ENCODE measurements around the gene ALMS1.

The ALMS1 gene

DNA sequence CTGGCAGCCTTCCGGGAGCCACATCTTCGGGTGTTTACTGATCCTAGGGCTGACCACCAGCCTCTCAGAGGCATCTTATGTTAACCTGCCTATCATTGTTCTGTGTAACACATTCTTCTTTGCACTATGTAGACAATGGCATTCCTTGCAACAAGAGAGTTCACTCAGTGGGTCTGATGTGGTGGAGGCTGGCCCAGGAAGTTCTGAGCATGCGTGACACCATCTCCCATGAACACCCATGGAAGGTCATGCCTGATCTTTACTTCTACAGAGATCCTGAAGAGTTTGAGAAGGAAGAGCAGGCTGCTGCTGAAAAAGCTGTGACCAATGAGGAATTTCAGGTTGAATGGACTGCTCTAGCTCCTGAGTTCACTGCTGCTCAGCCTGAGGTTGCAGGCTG is 15.3 kb upstream of the ALMS1 start:
- TF ChIP-seq, protein P1, sequence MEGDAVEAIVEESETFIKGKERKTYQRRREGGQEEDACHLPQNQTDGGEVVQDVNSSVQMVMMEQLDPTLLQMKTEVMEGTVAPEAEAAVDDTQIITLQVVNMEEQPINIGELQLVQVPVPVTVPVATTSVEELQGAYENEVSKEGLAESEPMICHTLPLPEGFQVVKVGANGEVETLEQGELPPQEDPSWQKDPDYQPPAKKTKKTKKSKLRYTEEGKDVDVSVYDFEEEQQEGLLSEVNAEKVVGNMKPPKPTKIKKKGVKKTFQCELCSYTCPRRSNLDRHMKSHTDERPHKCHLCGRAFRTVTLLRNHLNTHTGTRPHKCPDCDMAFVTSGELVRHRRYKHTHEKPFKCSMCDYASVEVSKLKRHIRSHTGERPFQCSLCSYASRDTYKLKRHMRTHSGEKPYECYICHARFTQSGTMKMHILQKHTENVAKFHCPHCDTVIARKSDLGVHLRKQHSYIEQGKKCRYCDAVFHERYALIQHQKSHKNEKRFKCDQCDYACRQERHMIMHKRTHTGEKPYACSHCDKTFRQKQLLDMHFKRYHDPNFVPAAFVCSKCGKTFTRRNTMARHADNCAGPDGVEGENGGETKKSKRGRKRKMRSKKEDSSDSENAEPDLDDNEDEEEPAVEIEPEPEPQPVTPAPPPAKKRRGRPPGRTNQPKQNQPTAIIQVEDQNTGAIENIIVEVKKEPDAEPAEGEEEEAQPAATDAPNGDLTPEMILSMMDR (IDR thresholded peaks at IDR 0.05; ENCODE audit: insufficient read depth, low read length, poor library complexity, severe bottlenecking), result no peak
- H3K27me3 ChIP-seq (replicated peaks; ENCODE audit: control insufficient read depth, insufficient read depth, low read length), result no peaks in the 10 kb centered on the region
- no peak for DNase-seq (ENCODE audit: extremely low read depth, insufficient read length)
- H3K36me3 ChIP-seq (ENCODE audit: control insufficient read depth, insufficient read depth, low read length), result no peaks in the 10 kb centered on the region
- no peak overlapping the region for H3K4me3 ChIP-seq (replicated peaks; ENCODE audit: low read depth, low read length)

DNA sequence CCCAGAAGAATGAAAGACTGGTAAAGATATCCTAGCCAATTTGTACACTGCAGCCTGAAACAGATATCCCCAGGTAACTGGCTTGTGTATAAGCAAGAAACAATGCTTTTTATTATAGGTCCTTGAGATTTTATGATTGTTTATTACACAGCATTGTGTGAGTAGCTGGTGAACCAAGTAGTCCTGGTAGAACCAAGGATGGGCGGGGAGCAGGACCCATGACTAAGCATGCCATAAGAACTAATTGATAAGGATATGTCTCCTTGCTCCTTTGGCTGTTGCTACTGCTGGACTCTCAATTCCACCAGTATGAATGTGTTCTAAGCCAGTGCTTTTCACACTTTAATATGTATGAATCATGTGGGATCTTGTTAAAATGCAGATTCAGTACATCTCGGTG is 12.3 kb upstream of the ALMS1 start:
- TF ChIP-seq, protein P1 (IDR thresholded peaks at IDR 0.05; ENCODE audit: insufficient read depth, low read length, poor library complexity, severe bottlenecking), result no peak
- no peak overlapping the region for H3K4me3 ChIP-seq (replicated peaks; ENCODE audit: low read depth, low read length)
- DNase-seq (ENCODE audit: extremely low read depth, insufficient read length), result no peak
- H3K27me3 ChIP-seq (replicated peaks; ENCODE audit: control insufficient read depth, insufficient read depth, low read length), result no peaks in the 10 kb centered on the region; the same call in 1 of the 2 replicates
- no peaks in the 10 kb centered on the region for H3K36me3 ChIP-seq (ENCODE audit: control insufficient read depth, insufficient read depth, low read length)

DNA sequence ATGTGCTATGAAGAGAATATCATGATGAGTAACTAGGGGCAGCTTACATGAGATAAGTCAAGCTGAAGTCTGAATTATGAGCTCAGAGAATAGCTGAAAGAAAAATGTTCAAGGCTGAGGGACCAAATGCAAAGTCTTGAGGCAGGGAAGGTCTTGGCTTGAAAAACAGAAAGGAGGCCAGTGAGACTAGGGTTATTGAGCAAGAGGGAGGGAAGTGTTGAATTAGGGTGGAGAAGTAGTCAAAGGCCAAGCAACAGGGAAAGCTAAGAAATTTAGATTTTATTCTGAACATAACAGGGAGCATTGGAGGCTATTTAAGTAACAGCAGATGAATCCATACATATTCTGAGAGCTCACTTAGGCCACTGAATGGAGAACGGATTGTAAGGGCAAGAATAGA is 11.4 kb upstream of the ALMS1 start:
- Histone ChIP-seq H3K4me3 (replicated peaks; ENCODE audit: low read depth, low read length) (no peak overlapping the region), H3K36me3 (ENCODE audit: control insufficient read depth, insufficient read depth, low read length) (no peaks in the 10 kb centered on the region), H3K27me3 (replicated peaks; ENCODE audit: control insufficient read depth, insufficient read depth, low read length) (no peaks in the 10 kb centered on the region; the same call in none of the 2 replicates)
- TF ChIP-seq, protein P1 (IDR thresholded peaks at IDR 0.05; ENCODE audit: insufficient read depth, low read length, poor library complexity, severe bottlenecking), result no peak
- no peak for DNase-seq (ENCODE audit: extremely low read depth, insufficient read length)

DNA sequence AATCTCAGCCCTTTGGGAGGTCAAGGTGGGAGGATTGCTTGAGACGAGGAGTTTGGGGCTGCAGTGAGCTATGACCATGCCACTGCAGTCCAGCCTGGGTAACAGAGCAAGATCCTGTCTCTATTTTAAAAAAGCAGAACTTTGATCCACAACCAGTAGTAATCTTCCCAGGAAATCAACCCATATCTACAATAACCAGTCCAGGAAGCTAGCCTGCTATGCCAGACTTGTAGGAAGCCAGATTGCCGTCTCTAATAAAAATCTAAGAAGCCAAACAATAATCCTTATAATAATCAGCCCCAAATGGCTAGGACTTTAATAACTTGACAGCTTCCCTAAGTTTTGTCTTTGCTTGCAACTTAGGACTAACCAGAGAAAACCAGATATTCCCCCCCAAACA is 9.0 kb upstream of the ALMS1 start:
- TF ChIP-seq, protein P1 (IDR thresholded peaks at IDR 0.05; ENCODE audit: insufficient read depth, low read length, poor library complexity, severe bottlenecking), result no peak
- Histone ChIP-seq H3K36me3 (ENCODE audit: control insufficient read depth, insufficient read depth, low read length) (no peaks in the 10 kb centered on the region), H3K27me3 (replicated peaks; ENCODE audit: control insufficient read depth, insufficient read depth, low read length) (peaks cover 1% of the 10 kb centered on the region), H3K4me3 (replicated peaks; ENCODE audit: low read depth, low read length) (no peak overlapping the region)
- no peak for DNase-seq (ENCODE audit: extremely low read depth, insufficient read length)

GRCh38 chr2:73383036-73383435 is 2.6 kb upstream of the ALMS1 start:
- no peaks in the 10 kb centered on the region for H3K36me3 ChIP-seq (ENCODE audit: control insufficient read depth, insufficient read depth, low read length)
- TF ChIP-seq, protein P1 (IDR thresholded peaks at IDR 0.05; ENCODE audit: insufficient read depth, low read length, poor library complexity, severe bottlenecking), result no peak
- H3K4me3 ChIP-seq (replicated peaks; ENCODE audit: low read depth, low read length), result no peak overlapping the region
- no peak for DNase-seq (ENCODE audit: extremely low read depth, insufficient read length)
- H3K27me3 ChIP-seq (replicated peaks; ENCODE audit: control insufficient read depth, insufficient read depth, low read length), result peaks cover 1% of the 10 kb centered on the region

DNA sequence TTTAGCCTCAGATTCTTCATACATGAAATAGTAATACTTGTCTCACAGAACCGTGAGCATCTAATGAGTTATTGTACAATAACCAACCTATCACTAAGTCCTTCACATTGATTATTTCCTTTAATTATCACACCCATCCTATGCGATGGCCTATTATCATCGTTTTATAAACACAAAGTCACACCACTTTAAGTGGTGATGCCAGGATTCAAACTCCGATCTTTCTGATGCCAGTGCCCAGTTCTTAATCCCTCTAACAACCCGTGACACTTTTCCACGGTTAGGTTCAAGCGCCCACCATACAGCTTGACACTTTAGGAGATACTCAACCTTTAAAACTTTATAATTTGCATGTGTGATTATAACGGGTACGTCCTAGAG is 523 bp upstream of the ALMS1 start:
- Histone ChIP-seq H3K36me3 (ENCODE audit: control insufficient read depth, insufficient read depth, low read length) (no peaks in the 10 kb centered on the region), H3K27me3 (replicated peaks; ENCODE audit: control insufficient read depth, insufficient read depth, low read length) (0 out of 2 replicates have a peak, but pooled peaks cover under 1% of the 10 kb centered on the region), H3K4me3 (replicated peaks; ENCODE audit: low read depth, low read length) (peak overlapping the region; percentile 90)
- DNase-seq (ENCODE audit: extremely low read depth, insufficient read length), result no peak
- TF ChIP-seq, protein P1 (IDR thresholded peaks at IDR 0.05; ENCODE audit: insufficient read depth, low read length, poor library complexity, severe bottlenecking), result no peak
